Measurements from ENCODE around the gene SYNE2.
"Not testable (repeated sequence)": the region's sequence is repeated elsewhere in the genome, so short reads cannot be mapped to it uniquely, and the experiment has no call there.

The SYNE2 gene

DNA sequence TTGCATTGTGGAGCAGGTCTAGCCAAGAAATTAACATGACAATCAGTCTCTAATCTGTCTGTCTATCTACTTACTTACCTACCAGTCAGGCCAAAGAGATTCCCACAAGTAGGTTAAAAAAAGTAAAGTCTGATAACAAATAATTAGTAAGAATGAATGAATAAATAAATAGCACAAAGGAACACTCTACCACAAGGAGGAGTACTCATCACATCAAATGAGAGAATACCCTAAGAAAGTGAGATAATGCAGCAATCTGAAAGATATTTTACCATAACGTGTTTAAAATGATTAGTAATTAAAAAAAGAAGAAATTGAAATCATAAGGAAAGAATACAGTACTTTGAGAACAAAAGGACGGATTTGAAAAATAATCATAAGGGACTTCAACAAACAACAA lies 187.2 kb downstream of the SYNE2 start:
- no peak for DNase-seq

DNA sequence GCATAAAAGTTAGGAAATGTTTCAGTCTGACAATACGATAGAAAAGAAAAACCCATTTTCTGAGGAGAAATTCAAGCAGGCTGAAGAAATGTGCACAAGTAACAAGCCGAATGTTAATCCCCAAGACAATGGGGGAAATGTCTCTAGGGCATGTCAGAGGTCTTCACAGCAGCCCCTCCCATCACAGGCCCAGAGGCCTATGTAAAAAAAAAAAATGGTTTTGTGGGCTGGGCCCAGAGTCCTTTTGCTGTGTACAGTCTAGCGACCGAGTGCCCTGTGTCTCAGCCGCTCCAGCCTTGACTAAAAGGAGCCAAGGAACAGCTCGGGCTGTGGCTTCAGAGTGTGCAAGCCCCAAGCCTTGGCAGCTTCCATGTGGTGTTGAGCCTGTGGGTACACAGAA lies 190.5 kb downstream of the SYNE2 start:
- not testable (repeated sequence) for DNase-seq

DNA sequence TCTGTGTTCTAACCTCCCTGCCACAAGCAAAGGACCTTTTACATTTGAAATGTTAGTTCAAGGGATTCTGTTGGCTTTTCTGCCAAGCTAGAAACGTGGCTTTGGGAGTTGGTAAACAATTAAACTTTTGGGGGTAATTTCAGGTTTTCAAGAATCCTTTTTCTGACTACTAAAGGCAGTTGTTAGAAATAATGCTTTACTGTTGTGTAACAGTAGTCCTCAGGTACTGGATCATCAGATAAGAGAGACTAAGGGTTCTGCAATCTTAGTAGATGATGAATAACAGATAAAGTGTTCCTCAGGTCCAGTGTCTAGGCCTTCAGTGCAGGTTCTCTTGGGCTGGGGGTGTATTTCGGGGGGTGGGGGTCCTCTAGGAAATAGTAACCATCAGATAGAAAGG lies 192.3 kb downstream of the SYNE2 start:
- DNase-seq: no peak

DNA sequence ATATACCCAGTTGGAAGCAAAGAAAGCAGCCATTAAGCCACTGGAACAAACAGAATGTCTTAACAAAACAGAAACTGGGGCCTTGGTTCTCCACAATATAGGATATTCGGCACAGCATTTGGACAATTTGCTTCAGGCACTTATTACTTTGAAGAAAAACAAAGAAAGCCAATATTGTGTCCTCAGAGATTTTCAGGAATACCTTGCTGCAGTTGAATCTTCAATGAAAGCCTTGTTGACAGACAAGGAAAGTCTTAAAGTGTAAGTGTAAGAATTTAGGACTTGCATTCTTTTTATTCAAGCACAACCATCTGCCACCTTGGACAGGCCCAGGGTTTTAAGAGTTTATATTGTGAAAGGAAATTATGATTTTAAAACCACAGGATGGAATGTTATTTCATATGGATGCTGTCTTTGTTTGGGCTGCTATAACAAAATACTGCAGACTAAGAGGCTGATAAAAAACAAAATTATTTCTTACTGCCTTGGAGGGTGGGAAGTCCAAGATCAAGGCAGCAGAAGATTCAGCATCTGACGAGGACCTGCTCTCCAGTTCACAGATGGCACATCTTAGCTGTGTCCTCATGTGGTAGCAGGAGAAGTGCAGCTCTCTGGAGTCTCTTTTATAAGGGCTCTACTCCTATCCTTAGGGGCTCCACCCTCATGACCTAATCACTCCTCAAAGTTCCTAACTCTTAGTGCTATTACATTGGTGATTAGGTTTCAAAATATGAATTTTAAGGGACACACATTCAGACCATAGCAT lies 197.0 kb downstream of the SYNE2 start:
- no peak for DNase-seq

DNA sequence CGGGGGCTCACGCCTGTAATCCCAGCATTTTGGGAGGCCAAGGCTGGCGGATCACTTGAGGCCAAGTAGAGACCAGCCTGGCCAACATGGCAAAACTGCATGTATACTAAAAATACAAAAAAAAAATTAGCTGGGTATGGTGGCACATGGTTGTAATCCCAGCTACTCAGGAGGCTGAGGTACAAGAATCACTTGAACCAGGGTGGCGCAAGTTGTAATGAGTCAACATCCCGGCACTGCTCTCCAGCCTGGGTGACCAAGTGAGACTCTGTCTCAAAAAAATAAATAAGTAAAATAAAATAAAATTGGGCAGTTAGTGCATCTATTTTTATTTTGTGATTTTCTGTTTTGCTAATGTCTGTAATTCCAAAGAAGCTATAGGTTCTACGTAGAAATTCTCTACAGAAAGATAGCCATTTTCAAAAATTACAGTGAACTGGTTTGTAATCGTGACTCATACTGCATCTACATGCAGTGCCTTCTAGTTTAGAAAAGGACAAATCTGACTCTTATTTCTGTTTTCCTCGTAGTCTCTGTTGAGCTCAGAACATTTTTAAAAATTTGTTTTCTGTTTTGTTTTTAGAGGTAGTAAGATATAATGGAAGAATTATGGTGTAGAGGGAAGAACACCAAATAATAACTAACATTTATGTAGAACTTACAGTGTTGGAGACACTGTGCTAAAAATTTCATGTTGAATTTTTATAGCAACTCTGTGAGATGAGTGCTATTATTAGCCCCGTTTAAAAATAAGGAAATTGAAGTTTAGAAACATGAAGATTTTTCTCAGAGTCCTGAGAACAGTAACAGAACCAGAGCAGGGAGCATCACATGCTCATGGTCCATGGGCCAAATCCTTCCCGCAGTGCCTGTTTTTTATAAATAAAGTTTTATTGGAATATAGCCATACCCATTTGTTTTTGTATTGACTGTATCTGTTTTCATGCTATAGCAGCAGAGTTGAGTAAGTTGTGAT lies 201.2 kb downstream of the SYNE2 start:
- DNase-seq: no peak

DNA sequence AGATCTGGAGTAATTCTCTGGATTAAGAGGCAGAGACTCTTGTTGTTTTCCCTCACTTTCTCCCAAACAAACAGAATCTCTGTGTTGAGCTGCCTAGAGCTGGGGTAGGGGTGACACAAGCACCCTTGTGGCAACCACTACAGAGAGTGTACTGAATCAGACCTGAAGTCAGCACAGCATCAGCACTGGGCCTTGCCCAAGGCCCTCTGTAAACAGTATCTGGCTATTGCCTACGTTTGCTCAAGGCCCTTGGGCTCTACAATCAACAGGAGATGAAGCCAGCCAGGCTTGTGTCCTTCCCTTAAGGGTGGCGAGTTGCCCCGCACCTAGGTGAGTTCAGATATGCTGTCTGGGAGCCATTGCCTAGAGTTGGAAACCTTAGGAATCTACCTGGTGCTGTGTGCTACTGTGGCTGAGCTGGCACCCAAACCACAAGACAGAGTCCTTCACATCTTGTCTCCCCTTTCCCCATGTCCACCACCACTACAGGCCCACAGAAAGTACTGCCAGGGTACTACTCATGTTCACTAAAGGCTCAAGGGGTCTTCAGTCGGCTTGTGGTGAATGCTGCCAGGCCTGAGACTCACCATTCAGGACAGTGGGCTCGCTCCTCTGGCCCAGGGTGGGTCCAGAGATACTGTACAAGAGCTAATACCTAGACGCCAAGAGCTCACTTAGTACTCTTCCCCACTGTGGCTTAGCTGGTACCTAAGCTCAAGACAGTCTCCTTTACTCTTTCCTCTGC lies 206.8 kb downstream of the SYNE2 start:
- no peak for DNase-seq

DNA sequence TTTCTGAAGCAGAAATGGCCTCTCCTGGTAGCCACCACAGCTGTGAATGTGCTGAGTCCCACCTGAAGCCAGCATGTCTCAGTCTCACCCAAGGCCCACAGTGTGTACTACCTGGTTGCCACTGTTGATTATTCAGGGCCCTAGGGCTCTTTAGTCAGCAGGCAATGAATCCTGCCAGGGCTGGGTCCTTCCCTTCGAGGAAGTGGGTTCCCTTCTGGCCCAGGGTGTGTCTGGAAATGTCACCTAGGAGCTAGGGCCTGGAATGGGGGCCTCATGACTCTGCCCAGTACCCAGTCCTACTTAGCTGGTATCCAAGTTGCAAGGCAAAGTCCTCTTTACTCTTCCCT lies 207.4 kb downstream of the SYNE2 start:
- DNase-seq: no peak

DNA sequence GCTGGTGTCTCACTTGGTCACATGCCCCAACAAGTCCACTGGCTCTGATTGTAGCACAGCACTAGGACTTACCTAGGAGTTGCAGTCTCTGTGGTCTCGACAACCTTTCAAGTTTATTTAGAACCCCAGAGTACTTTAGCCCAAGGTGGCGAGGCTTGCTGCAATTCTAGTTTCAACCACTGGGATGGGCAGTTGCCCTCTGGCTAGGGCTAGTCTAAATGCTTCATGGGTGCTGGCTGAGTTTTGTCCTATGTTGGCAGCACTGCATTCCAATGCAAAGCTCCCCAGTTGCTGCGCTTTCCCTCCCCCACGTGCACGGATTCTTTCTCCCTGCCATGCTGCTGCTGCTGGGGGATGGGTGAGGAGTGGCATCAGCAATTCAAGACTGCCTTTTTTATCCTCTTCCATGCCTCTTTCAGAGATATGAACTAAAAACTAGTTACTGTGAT lies 207.9 kb downstream of the SYNE2 start:
- DNase-seq: no peak

DNA sequence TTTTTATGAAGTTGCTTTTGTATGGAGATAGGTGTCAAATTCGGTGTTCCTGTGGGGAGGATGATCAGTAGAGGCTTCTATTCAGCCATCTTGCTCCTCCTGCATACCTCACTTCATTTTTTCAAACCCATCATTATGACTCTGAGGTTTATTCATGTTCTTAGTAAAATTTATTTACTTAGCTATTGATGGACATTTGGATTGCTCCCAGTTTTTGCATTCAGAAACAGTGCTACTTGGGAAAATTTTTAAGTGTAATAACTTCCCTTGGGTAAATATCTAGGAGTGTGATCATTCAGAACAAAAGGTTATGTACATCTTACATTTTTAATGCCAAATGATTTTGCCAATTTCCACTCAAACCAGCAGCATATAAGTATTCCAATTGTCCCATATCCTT lies 208.3 kb downstream of the SYNE2 start:
- DNase-seq: no peak

DNA sequence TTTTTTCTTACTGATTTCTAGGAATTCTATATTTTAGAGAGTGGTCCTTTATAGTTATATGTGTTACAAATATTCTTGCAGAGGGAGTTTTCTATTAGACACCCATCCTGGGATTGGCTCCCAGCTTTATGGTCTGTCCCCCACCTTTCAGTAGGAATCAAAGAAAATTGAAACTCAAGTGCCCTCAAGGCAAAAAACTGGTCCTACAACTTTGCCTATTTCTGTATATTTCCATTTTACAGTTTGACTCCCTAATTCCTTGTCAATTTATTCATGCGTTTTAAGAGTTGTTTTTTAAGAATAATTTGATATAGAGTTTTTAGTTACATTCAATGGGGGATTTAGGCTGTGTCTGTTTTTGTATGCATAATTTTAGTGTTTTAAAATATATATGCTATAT lies 208.9 kb downstream of the SYNE2 start:
- no peak for DNase-seq

DNA sequence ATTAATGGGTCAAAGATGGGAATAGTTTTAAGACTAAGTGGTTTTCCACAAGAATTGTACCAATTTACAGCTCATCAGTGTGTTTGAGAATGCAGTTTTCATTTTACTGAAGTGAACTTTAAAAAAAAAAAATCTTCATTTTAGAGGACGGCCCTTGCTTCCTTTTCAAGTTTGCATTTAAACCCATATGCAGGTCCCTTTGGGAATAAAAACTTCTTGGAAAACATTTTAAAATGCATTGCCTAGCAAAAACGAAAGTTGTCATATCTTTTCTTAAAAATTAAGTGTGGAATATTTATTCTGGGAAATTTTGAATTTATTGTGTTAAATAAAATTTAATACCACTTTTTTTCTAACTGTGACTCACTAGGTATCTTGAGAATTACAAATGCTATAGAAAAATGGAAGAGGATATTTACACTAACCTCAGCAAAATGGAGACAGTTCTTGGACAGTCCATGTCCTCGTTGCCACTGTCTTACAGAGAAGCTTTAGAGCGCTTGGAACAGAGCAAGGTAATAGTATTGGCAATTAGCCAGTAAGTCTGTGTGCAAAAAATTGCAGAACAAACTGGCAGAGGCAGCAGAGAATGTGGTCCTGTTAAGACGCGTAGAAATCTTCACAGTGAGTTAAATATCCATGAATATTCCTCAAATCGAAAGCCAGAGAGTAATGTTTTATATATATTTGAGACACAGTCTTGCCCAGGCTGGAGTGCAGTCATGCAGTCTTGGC lies 209.7 kb downstream of the SYNE2 start:
- DNase-seq: no peak

DNA sequence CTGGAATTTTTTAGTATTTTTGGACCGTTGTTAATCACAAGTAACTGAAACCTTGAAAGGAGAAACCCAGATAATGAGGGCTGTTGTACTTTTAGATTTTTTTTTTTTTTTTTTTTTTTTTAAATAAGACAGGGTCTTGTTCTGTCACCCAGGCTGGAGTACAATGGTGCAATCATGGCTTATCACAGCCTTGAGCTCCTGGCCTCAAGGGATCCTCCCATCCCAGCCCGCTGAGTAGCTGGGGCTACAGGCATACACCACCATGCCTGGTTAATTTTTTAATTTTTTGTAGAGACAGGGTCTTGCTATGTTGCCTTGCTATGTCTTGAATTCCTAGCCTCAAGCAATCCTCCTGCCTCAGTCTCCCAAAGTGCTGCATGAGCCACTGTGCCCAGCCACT lies 211.6 kb downstream of the SYNE2 start:
- DNase-seq: no peak

DNA sequence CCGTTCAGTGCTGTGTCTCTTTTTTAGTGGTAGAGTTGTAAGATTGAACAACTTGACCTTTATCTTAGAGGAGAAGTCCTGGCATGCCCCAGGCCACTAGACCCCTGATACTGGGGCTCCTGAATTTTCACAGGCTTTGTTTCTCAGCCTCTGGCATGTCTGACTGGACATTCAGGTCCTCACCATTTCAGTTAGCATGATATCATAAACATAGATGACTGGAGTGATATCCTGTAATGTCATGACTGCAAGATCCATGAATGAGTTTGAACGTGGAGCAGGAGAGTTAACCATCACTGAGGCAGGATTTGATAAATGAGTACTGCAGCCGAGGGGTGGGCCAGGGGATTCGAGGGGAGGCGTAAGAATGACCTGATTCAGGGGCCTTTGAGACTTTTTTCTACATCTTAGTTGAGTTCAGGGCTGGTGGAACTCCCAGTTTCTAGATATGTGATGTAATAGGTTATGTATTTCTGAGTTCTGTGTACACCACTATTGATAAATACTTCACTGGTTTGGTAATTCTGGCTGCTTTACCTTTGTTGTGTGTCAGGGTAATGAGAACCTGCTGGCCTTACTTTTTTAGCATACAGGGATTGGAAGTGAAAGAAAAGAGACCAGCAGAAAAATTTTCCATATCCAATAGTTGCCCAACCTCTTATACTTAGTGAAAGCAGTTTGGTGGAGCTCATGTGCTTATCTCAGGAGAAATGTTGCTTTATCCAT lies 217.0 kb downstream of the SYNE2 start:
- no peak for DNase-seq

DNA sequence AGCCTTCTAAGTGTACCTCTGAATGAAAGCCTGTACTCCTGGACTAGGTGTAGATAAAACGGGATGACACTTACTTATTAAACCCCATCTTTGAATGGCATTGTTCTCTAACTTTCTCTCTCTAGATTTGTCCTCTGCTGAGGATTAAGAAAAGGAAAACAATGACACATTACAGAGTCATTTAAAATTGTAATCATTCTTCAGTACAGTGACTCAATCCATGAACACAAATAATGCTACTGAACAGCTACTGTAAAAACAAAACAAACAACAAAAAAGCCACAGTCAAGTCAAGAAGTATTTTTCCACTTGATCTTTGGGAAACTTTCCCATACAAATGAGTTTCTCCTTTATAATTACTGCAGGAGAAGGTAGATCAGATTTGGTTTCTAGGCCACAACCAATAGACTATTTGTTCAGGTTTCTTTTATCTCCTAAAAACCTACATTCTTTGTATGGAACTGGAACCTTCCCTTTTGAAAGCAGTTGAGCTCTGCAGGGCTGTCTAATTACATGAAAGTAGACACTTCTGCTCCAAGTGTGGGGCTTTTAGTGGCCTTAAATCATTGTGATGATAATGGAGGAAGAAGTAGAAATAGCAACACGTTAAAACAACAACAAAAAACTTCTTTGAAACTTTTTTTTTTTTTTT lies 222.3 kb downstream of the SYNE2 start:
- DNase-seq: no peak

DNA sequence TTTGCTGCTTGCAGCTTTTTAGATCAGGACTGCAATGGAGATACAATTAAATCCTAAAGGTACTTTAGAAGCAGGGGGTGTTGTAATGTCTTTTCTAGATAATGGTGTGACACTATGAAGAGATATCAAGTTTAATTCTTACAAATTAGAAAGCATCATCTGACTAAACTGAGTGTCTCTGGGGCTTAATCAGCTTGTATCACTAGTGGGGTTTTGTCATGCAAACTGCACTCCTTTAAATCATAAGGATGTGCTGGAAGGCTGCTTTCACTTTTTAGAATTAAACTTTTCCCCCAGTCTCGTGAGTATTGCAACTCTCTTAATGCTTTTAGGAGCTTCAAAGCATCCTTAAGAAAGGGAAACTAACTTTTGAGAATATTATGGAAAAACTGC lies 222.8 kb downstream of the SYNE2 start:
- DNase-seq: no peak

DNA sequence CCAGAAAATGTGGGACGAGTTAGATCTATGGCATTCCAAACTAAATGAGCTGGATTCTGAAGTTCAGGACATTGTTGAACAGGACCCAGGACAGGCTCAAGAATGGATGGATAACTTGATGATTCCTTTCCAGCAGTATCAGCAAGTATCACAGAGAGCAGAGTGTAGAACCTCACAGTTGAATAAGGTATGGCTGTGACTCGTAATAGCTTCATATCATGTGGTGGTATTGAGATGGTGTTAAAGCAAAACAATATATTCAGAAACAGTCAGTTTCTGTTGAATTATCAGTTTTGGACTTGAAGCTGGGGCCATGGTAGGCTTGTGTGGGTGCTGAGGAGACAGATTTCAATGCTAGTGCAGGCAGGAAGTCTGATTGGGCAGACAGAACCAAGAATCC lies 227.6 kb downstream of the SYNE2 start:
- DNase-seq: no peak

DNA sequence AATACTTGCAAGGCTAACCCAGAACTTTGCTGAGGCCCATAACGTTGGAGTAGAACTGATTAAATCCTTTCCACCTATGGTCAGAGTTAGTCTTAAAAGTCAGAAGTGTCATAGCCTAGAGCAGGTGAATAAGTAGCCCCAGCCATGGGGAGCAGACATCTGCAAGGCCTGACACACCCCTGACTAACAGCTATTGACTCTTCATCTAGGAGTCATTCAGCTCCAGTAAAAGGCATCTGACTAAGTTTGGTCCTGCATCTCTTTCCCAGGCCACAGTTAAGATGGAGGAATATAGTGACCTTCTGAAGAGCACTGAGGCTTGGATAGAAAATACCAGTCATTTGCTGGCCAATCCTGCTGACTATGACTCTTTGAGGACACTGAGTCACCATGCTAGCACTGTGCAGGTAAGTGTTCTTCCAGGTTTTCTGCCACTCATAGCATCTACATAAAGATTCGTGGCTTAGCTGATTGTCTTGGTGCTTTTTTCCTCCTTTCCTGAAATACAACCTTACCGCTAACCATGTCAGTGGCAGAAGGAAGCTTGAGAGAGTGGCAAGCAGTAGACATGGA lies 228.5 kb downstream of the SYNE2 start:
- no peak for DNase-seq

DNA sequence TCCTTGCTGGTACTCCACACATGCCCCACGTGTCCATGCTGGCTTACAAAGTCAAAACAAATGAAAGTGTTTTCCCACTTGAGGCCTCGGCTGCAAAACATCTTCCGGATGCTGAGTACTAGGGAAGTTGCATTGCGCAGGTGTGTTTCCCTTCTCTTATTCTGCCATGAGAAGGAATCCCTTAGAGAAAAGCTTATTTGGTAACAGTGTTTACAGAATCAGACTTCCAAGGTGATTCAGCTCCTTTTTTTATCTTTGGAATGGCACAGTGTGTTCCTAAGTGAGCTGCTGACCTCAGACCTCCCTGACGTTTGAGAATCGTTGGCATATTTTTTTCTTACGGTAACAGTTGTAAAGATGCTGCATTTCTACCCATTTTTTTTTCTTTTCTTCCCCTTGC lies 230.0 kb downstream of the SYNE2 start:
- no peak for DNase-seq

DNA sequence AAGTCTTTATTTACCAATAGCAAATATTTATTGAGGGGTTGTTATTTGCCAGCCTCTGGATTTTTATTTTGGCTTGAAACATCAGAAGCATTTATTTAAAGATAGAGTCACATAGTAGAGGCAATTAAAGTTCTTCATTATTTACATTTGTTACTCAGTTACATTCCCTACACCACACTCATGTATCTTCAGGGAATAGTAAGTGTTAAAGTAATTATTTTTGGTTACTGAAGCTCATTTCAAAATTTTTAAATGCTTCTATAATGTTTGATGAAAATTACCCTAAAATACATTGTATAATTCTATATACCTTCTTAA lies 235.8 kb downstream of the SYNE2 start:
- no peak for DNase-seq

DNA sequence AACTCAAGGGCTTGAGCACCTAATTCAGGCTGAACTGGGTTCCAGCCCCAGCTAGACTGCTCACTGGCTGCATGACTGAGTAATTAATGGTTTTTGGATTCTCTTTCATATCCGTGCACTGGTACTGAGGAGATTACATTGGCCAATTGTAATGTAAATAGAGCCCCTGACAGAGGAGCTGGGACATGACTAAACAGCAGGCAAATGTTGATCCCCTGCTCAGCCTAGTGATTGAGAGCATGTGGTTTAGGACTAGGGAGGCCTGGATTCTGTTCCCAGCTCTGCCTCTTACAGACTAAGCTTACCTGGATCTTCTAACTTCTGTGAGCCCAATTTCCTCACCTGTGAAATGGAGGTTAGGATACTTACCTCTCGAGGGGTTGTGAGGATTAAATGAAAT lies 237.1 kb downstream of the SYNE2 start:
- no peak for DNase-seq

DNA sequence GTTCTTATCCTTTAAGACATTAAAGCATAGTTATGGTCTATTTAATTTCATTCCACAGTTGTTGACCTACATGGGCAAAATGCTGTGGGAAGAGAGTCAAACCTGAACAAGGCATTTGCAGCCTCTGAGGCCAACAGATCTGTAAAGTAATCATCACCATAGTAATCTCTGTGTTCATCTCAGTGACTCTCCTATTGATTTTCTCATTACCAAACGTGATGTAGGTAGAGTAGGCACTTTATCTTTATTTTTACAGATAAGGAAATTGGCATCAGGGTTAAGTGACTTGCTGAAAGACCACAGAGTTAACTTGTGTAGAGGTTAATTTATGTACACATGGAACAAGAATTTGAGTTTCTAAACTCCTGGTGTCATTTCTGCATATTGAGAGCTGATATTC lies 238.4 kb downstream of the SYNE2 start:
- DNase-seq: no peak
